ENCODE data around the gene CAPN11.

GRCh38 chr6:44201200-44201599 is 42.6 kb downstream of the CAPN11 start:
- no peak for TF ChIP-seq CTCF (IDR thresholded peaks at IDR 0.05 in 4 of 5, conservative IDR thresholded peaks at IDR 0.05 in 1 of 5)
- no peak for TF ChIP-seq POLR2A (IDR thresholded peaks at IDR 0.05)

All from gastrocnemius medialis (tissue), 4 donors.